HG03196 (cell line): Measurements from ENCODE around the gene HEATR5A.
"Not testable (repeated sequence)": the region's sequence is repeated elsewhere in the genome, so short reads cannot be mapped to it uniquely, and the experiment has no call there.

ENCODE experiments used
- ATAC-seq: cut with Tn5 transposase; IDR thresholded peaks from one replicate; pipeline ENCODE4 v1.9.1; 2021; ENCODE audit not compliant: unreplicated experiment

The HEATR5A gene

DNA sequence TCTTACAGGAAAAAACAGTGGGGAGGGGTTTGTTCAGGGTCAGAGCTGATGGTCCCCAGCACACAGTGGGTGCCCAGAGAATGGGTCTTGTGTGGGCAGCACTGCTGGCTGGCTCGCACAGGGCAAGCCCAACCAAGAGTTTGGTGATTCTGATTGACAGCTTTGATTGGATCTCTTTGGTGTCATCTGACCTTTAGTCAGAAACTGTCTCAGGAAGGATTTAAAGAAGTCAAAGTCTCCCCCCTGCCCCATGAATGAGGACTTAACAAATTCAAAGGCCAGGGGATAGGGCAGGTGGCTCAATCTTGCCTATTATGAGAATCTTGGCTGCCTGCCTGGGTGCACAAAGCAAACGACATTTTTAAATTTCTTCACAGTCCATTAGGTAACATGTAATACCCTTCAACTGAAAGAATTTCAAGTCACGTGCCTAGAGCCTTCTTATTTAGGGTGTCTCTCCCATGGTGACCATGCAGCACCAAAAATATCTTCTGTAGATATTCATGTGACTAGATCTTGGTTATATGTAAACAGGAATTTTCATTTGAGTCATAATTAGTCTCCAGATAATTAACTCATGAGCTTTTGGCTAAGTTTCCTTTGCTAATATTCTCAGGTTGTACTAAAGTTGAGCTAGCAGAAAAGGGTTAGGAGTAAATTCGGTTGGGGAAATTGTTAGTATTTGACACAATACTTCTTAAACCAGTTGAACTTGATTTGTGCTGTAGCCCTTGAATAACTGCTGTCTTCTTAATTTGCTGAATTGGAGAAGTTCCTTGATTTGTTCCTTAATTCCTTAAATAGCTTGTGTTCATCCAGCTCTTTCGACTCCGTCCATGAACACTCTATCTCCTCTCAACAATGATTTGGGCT is 158.3 kb downstream of the HEATR5A start:
- ATAC-seq = no peak

GRCh38 chr14:31261523-31261858 is 158.9 kb downstream of the HEATR5A start:
- ATAC-seq = no peak

- not testable (repeated sequence) for ATAC-seq
Measured at GRCh38 chr14:31259040-31259435, 161.3 kb downstream of the HEATR5A start.

DNA sequence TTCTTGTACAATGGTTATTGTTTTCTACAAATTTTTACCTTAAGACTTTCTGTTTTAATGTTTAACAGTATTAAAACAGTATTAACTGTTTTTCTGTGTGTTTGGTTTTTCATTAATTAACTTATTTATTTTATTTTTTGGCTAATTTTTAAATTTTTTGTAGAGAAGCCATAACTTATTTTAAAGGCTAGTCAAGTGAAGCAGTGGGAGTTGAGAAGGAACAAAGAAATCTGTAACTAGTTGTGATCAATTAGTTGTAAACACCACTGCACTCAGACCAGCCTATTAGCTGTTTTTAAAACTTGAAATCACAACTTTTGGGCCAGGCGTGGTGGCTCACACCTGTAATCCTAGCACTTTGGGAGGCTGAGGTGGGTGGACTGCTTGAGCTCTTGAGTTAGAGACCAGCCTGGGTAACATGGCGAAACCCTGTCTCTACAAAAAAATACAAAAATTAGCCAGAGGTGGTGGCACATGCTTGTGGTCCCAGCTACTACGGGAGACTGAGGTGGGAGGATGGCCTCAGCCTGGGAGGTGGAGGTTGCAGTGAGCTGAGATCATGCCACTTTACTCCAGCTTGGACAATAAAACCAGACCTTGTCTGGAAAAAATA is 161.8 kb downstream of the HEATR5A start:
- no peak for ATAC-seq

DNA sequence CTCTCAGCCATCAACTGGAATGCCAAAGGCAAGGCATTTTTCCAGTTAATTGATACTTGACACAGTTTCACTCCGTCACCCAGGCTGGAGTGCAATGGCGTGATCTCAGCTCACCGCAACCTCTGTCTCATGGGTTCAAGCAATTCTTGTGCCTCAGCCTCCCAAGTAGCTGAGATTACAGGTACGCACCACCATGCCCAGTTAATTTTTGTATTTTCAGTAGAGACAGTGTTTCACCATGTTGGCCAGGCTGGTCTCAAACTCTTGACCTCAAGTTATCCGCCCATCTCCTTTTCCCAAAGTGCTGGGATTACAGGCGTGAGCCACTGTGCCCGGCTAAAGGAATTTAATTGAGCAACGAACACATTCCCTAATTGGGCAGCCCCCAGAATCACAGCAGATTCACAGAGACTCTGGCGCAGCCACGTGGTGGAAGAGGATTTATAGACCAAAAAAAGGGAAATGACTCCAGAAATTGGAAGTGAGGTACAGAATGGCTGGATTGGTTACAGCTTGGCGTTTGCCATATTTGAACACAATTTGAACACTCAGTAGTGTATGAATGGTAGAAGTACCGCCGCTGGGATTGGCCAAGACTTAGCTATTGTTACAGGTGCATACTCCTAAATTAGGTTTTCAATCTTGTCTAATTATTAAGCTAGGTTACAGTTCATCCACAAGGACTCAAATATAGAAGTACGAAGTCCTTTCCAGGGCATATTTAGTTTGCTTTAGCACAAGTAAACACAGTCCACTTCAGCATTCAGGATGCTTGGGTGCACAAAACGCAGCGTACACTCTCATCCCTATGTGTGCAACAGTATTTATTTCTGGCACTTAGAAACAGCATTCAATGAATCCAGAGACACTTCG is 162.6 kb downstream of the HEATR5A start:
- not testable (repeated sequence) for ATAC-seq

DNA sequence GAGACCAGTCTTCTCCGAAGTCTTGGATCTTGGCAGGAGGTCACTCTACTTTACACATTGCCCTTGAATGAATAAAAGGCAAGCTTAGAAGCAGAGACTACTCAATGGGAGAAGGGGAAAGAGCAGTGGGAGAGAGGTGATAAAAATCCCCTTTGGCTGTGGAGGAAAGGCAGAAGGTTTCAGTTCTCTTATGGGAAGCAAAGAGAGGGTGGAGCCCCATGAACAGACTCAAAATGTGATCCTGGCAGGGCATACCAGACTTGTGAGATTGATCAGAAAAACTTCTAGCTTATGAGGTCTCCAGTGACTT is 163.2 kb downstream of the HEATR5A start:
- ATAC-seq = no peak

- ATAC-seq = no peak
Measured at GRCh38 chr14:31256534-31257243, 163.7 kb downstream of the HEATR5A start.

DNA sequence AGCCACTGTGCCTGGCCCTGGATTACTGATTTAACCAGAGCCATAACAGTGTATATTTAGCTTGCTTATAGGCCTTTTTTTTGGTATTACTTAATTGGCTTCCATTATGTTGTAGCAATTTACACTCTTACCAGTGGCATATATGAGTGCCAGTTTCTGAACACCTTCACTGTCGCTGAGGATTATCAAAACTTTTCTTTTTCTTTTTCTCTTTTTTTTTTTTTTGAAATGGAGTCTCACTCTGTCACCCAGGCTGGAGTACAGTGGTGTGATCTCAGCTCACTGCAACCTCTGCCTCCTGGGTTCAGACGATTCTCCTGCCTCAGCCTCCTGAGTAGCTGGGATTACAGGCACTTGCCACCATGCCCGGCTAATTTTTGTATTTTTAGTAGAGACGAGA is 164.4 kb downstream of the HEATR5A start:
- ATAC-seq = not testable (repeated sequence)

DNA sequence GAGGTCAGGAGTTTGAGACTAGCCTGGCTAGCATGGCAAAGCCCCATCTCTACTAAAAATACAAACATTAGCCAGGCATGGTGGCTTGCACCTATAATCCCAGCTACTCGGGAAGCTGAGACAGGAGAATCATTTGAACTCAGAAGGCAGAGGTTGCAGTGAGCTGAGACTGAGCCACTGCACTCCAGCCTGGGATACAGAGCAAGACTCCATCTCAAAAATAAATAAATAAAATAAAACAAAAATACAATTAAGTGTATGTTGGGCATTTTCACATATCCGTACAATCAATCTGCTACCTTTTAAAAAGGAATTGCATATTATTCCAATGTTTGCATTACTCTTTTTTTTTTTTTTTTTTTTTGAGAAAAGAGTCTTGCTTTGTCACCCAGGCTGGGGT is 165.1 kb downstream of the HEATR5A start:
- ATAC-seq = no peak

- no peak for ATAC-seq
Measured at GRCh38 chr14:31253746-31254471, 166.4 kb downstream of the HEATR5A start.

DNA sequence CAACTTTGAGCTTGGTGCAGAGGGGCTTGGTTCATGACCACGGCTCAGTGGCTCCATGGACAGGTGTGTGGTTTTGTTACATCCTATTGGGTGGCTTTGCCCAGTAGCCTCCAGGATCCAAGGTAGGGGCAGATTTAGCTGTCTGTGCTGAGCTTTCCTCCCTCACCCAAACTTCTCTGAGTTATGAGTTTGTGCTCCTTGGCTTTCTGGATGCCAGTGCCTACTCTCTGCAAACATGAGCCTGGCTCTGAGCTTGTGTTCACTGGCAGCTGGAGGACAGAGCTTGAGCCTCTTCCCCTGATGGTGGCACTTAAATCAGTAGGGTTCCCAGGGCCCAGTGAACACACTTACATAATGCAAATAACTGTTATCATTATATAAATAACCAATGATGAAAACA is 167.5 kb downstream of the HEATR5A start:
- ATAC-seq = no peak

DNA sequence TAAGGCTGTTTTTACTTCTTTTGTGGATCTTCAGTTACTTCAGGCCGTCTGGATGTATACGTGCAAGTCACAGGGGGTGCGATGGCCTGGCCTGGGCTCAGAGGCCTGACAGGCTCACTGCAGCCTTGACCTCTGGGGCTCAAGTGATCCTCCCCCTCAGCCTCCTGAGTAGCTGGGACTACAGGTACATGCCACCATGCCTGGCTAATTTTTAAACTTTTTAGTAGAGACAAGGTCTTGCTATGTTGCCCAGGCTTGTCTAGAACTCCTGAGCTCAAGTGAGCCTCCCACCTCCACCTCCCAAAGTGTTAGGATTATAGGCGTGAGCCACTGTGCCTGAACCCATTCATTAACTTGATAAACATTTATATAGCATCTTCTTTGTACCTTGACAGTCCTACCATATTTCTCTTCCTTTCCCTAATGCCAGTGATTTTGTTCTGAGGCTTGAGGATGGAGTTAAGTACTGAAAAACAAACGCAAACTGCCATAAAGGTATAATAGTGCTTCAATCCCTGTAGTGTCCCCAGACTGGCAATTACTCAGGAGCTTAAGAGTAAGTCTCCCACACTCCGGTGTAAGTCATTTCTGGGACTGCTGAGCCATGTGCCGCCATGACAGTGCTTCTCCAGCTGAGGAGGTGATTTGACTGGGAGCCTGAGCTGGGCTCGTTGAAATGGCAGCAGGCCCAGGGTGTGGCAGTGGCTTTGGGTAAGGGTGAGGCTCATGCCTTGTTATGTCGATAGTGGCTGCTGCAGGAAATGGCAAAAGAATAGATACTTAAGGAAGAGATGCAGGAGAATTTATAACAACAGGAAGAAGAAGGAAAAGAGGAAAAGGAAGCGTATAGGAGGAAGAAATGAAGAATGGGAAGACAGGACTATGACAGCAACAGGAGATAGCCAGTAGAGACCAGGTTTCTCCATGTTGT is 169.1 kb downstream of the HEATR5A start:
- no peak for ATAC-seq

GRCh38 chr14:31244626-31245025 is 175.7 kb downstream of the HEATR5A start:
- no peak for ATAC-seq

DNA sequence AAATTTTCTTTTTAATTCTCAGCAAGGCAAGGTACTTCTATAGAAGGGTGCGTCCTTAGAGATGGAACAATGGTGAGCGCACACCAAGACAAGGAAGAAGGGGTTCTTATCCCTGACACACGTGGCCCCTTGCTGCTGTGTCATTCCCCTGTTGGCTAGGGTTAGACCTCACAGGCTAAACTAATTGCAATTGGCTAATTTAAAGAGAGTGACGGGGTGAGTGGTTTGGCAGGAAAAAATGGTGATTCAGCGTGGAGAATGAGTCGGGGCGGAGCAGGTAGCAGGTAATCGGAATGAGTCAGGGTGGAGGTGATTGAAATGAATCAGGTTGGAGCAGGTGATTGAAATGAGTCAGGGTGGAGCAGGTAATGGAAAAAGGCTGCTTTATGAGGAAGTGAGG is 176.5 kb downstream of the HEATR5A start:
- ATAC-seq = no peak

- ATAC-seq = not testable (repeated sequence)
Measured at GRCh38 chr14:31242161-31242940, 178.0 kb downstream of the HEATR5A start.
